ENCODE data around the gene OLFM1. TPM values are rescaled to one million over a fixed set of nuclear protein-coding genes. Genes with fewer than 3 reads are reported as not detected.

The OLFM1 gene
- polyA plus RNA-seq, 1 donor: 29.3 TPM

DNA sequence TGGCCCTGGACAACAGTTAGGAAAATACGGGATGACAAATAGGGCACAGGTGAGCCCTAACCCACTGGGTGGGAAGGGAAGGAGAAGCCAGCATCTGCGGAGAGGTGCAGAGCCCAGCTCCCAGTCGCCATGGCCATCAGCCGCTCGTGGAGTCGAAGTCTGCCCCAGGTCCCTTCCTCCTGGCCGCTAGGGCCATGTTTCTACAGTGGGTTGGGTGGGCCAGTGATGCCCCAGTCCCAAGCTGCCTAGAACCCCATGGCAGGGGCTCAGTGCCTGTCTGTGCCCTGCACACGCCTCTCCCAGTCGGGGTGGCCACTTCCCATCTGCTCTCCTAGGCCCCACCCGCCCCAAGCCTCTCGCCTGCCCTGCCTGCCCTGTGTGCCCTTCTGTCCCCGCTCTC is 34.8 kb downstream of the OLFM1 start:
- Histone ChIP-seq H3K4me1 (ENCODE audit: control insufficient read depth, insufficient read depth, low read length) (no peaks in the 10 kb centered on the region), H3K27ac (ENCODE audit: low read length) (no peak overlapping the region), H3K4me3 (ENCODE audit: low read length) (no peak overlapping the region), H3K27me3 (ENCODE audit: control insufficient read depth, insufficient read depth, low read length) (no peaks in the 10 kb centered on the region), H3K9me3 (ENCODE audit: control insufficient read depth, low read depth, low read length) (no peaks in the 10 kb centered on the region), H3K36me3 (ENCODE audit: control insufficient read depth, insufficient read depth, low read length) (no peaks in the 10 kb centered on the region)
- WGBS (ENCODE audit: insufficient coverage, low lambda C conversion rate): no CpG with 5 or more reads among the region's 12 CpGs
- DNase-seq: no peak

DNA sequence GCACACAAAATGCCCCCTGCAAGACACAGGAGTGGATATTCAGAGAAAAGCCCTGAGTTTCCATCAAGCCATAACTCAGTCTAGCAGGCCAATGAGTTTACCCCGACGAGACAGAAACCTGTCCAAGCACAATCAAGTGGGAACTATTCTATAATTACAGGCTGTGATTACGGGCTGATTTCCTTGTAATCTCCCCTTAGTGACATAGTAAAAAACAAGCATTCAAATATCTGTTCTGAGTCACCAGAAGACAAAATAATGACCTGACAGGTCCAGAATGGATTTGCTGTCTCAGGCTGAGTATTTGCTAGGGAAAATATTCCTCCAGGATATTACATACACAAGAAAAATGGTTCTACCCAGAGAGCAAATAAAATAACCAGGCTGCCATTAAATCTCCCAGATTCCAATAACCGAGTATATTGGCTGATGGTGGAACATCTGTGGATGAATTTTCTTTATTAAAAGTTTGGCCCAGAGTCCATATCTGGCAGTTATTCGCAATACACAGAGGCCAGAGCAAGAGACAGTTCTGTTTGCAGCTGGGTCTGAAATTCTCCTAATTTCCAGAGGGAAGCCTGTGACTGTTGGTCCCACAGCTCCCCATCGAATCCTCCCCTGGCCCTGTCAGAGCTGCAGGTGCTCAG is 35.8 kb downstream of the OLFM1 start:
- H3K4me3 ChIP-seq (ENCODE audit: low read length): no peak overlapping the region
- WGBS (ENCODE audit: insufficient coverage, low lambda C conversion rate): no CpG with 5 or more reads among the region's 6 CpGs
- DNase-seq: no peak
- peaks cover 4% of the 10 kb centered on the region for H3K27me3 ChIP-seq (ENCODE audit: control insufficient read depth, insufficient read depth, low read length)
- H3K36me3 ChIP-seq (ENCODE audit: control insufficient read depth, insufficient read depth, low read length): no peaks in the 10 kb centered on the region
- no peak overlapping the region for H3K27ac ChIP-seq (ENCODE audit: low read length)
- H3K9me3 ChIP-seq (ENCODE audit: control insufficient read depth, low read depth, low read length): no peaks in the 10 kb centered on the region
- H3K4me1 ChIP-seq (ENCODE audit: control insufficient read depth, insufficient read depth, low read length): no peaks in the 10 kb centered on the region

DNA sequence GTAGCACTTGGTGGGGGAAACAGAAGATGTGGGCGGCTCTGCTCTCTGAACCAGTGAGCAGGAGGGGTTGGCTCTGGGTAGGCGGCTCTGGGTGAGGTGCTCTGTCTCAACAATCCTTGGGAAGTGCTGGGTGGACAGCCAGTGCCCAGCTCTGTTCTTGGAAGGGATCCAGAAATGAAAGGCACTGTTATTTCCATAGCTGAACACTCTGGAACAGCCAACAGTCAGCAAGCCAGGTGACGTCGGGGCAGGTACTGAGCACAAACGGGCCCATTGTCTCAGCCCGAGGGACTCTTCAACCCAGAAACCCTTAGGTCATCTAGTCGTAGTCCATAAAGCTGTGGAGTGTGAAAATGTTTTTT is 36.3 kb downstream of the OLFM1 start:
- Histone ChIP-seq H3K4me1 (ENCODE audit: control insufficient read depth, insufficient read depth, low read length) (no peaks in the 10 kb centered on the region), H3K4me3 (ENCODE audit: low read length) (no peak overlapping the region), H3K9me3 (ENCODE audit: control insufficient read depth, low read depth, low read length) (no peaks in the 10 kb centered on the region), H3K27ac (ENCODE audit: low read length) (no peak overlapping the region), H3K36me3 (ENCODE audit: control insufficient read depth, insufficient read depth, low read length) (no peaks in the 10 kb centered on the region), H3K27me3 (ENCODE audit: control insufficient read depth, insufficient read depth, low read length) (peaks cover 4% of the 10 kb centered on the region)
- WGBS (ENCODE audit: insufficient coverage, low lambda C conversion rate): 60% methylated on average over 1 of the region's 7 CpGs
- no peak for DNase-seq

DNA sequence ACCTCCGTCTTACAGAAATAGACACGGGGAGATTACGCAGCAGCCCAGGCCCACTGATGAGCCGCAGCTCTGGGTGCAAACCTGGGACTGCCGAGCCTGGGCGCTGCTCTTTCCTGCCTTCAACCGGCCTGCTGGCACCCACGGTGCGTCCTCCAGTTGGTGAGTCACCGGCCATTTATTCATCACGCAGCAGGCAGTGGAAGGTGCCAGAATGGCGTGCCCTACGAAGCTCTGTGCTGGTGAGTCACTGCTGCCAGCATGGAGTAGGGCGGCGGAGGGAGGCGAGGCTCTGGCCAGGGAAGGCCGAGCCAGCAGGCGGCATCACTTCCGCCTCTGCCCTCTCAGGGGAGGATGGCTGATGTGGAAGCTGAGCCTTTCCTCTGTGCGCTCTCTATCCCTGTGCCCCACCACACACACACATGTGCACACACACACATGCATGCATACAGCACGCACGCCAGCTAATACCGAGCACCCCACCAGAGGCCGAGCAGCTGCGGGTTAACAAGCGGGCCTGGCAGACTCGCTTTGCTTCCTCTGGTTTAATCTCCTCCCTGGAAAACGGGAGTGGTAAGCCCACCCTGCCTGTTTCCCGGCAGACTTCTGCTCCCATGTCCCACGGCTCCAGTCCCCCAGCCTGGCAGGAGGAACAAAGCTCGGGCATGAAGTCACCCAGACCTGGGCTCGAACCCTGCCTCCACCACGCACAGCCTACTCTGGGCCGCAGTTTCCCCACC is 39.2 kb downstream of the OLFM1 start:
- Histone ChIP-seq H3K36me3 (ENCODE audit: control insufficient read depth, insufficient read depth, low read length) (no peaks in the 10 kb centered on the region), H3K4me3 (ENCODE audit: low read length) (no peak overlapping the region), H3K27ac (ENCODE audit: low read length) (no peak overlapping the region), H3K27me3 (ENCODE audit: control insufficient read depth, insufficient read depth, low read length) (peaks cover 4% of the 10 kb centered on the region), H3K4me1 (ENCODE audit: control insufficient read depth, insufficient read depth, low read length) (no peaks in the 10 kb centered on the region), H3K9me3 (ENCODE audit: control insufficient read depth, low read depth, low read length) (no peaks in the 10 kb centered on the region)
- WGBS (ENCODE audit: insufficient coverage, low lambda C conversion rate): no CpG with 5 or more reads among the region's 34 CpGs
- no peak for DNase-seq

DNA sequence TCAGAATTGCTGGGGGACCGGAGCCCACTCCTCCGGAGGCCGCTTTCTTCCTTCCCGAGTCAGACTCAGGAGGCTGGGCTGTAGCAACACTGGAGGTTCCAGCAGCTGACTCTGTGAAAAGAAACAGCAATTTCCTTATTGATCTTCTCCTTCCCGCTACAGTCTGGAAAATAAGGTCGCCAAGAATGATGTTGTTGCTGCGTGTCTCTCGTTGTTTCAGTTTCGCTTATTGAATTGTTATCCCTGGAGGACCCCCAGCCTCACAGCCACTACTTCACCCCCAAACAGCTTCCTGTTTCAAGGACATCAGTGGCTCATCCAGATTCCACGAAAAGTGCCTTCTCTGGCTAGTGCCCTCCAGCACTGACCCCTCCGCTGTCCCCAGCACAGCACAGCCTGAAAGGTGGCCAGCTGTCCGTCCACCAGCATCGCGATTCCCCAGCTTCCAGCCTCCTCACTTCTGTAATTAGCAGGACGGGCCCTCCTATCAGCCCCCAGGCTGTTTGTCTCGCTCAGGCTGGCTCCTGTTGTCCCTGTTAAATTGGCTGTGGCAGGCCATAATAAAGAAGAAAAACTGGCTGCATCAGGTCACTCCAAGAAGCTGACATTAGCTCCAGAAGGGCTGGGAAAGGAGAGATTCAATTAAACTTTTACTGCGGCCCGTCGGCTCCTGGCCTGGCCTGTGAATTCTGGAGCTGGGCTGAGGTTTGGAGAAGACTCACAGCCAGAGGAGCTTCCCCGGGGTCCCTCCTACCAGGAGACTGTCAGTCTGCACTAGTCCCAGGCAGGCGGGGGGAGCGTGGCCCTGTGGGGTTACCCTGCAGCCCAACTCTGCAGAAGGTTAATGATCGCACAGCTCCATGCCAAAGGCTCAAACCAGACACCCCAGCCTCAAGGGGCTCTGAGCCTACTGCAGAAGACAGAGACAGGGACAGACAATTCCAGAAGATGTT is 40.5 kb downstream of the OLFM1 start:
- Histone ChIP-seq H3K27me3 (ENCODE audit: control insufficient read depth, insufficient read depth, low read length) (peaks cover 4% of the 10 kb centered on the region), H3K4me1 (ENCODE audit: control insufficient read depth, insufficient read depth, low read length) (no peaks in the 10 kb centered on the region), H3K4me3 (ENCODE audit: low read length) (no peak overlapping the region), H3K27ac (ENCODE audit: low read length) (no peak overlapping the region), H3K36me3 (ENCODE audit: control insufficient read depth, insufficient read depth, low read length) (no peaks in the 10 kb centered on the region), H3K9me3 (ENCODE audit: control insufficient read depth, low read depth, low read length) (no peaks in the 10 kb centered on the region)
- no peak for DNase-seq
- no CpG with 5 or more reads among the region's 23 CpGs for WGBS (ENCODE audit: insufficient coverage, low lambda C conversion rate)

DNA sequence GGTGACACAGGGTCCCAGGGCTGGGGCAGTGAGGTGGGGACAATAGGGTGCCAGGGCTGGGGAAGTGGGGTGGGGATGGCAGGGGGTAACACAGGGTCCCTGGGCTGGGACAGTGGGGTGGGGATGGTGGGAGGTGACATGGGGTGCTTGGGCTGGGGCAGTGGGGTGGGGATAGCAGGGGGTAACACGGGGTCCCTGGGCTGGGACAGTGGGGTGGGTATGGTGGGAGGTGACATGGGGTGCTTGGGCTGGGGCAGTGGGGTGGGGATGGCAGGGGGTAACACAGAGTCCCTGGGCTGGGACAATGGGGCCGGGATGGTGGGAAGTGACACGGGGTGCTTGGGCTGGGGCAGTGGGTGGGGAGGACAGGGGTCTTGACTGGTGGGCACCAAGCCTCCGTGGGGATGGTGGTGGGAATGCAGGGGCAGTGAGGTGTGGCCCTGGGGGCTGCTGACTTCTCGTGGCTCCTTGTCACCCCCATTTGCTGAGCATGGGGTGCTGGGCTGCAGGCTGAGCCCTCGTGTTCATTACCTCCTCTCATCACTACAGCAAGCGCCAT is 41.7 kb downstream of the OLFM1 start:
- Histone ChIP-seq H3K4me1 (ENCODE audit: control insufficient read depth, insufficient read depth, low read length) (no peaks in the 10 kb centered on the region), H3K4me3 (ENCODE audit: low read length) (no peak overlapping the region), H3K9me3 (ENCODE audit: control insufficient read depth, low read depth, low read length) (no peaks in the 10 kb centered on the region), H3K27me3 (ENCODE audit: control insufficient read depth, insufficient read depth, low read length) (peaks cover 8% of the 10 kb centered on the region), H3K27ac (ENCODE audit: low read length) (no peak overlapping the region), H3K36me3 (ENCODE audit: control insufficient read depth, insufficient read depth, low read length) (no peaks in the 10 kb centered on the region)
- no CpG with 5 or more reads among the region's 7 CpGs for WGBS (ENCODE audit: insufficient coverage, low lambda C conversion rate)
- no peak for DNase-seq

DNA sequence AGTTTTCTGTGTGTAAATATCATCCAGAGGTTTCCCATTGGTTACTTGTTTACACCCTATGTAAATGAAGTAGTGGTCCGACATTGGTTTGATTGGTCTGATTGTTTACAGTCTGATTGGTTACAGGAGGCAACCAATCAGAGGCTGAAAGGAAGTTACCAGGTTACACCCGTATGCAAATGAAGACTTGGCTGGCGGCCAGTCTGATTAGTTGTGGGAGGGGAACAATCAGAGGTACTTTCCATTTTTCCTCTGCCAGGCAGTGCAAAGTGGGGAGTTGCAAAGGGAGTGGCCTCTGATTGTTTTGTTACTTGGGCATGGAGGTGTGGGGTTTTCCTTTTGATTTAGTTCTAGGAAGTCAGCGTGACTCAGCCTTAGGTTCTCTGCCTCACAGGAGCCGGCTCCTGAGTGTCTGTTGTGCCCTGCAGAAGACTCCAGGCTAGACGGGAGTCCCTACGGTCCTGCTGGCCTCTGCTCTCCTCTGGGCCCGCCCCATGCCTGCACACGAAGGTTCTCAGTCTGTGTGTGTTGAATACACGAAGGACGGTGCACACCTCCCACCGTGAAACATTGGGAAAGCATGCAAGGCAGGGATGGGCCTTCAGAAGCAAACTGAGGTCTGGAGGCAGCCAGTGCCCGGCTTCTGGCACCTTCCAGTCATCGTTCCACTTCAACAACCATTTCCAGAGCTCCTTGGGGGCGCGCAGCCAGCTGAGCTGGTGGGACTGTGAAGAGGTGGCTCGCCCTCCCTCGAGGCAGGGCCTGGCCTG is 42.9 kb downstream of the OLFM1 start:
- WGBS (ENCODE audit: insufficient coverage, low lambda C conversion rate): no CpG with 5 or more reads among the region's 18 CpGs
- Histone ChIP-seq H3K9me3 (ENCODE audit: control insufficient read depth, low read depth, low read length) (no peaks in the 10 kb centered on the region), H3K36me3 (ENCODE audit: control insufficient read depth, insufficient read depth, low read length) (no peaks in the 10 kb centered on the region), H3K27ac (ENCODE audit: low read length) (no peak overlapping the region), H3K27me3 (ENCODE audit: control insufficient read depth, insufficient read depth, low read length) (peaks cover 13% of the 10 kb centered on the region), H3K4me1 (ENCODE audit: control insufficient read depth, insufficient read depth, low read length) (no peaks in the 10 kb centered on the region), H3K4me3 (ENCODE audit: low read length) (no peak overlapping the region)
- DNase-seq: no peak

DNA sequence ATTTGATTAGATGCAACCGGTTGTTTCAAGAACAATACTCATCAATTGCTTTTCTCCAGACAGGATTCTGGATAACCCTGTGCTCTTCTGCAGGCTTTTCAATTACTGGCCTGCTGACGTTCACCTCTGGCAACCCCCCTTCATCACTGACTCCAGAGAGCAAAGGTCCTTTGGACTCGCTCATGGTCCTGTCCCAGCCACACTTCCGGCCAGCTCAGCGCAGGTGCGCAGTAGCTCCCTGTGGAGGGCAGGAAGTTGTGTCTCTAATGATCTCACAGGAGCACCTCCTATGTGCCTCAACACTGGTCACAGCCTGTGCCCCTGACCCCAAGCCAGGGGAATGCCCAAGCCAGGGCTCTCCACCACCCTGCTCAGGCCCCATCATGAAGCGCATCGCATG is 44.0 kb downstream of the OLFM1 start:
- no peak for DNase-seq
- H3K4me3 ChIP-seq (ENCODE audit: low read length): no peak overlapping the region
- no peaks in the 10 kb centered on the region for H3K36me3 ChIP-seq (ENCODE audit: control insufficient read depth, insufficient read depth, low read length)
- peaks cover 13% of the 10 kb centered on the region for H3K27me3 ChIP-seq (ENCODE audit: control insufficient read depth, insufficient read depth, low read length)
- H3K9me3 ChIP-seq (ENCODE audit: control insufficient read depth, low read depth, low read length): no peaks in the 10 kb centered on the region
- no peak overlapping the region for H3K27ac ChIP-seq (ENCODE audit: low read length)
- H3K4me1 ChIP-seq (ENCODE audit: control insufficient read depth, insufficient read depth, low read length): no peaks in the 10 kb centered on the region
- WGBS (ENCODE audit: insufficient coverage, low lambda C conversion rate): no CpG with 5 or more reads among the region's 8 CpGs

DNA sequence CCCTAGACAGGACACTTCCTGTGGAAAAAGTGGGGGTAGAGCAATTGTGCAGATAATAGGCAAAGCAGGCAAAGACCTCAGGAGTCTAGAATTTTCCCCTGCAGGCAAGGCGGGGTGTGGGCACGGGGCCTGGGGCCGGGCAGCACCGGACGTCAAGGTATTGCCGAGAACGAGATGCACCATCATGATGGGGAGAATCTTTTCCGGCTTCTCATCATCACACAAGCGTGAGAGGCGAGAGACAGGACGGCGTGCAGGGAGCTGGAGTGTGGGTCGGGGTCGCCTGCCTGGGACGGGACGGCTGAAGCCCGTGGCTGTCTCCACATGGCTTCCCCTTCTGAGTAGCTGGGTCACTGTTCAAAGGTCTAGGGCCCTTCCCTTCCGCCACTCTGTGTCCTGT is 44.5 kb downstream of the OLFM1 start:
- H3K4me1 ChIP-seq (ENCODE audit: control insufficient read depth, insufficient read depth, low read length): no peaks in the 10 kb centered on the region
- no peak overlapping the region for H3K4me3 ChIP-seq (ENCODE audit: low read length)
- no peak for DNase-seq
- H3K9me3 ChIP-seq (ENCODE audit: control insufficient read depth, low read depth, low read length): no peaks in the 10 kb centered on the region
- 100% methylated on average over 2 of the region's 18 CpGs for WGBS (ENCODE audit: insufficient coverage, low lambda C conversion rate)
- H3K27me3 ChIP-seq (ENCODE audit: control insufficient read depth, insufficient read depth, low read length): peaks cover 13% of the 10 kb centered on the region
- H3K36me3 ChIP-seq (ENCODE audit: control insufficient read depth, insufficient read depth, low read length): no peaks in the 10 kb centered on the region
- H3K27ac ChIP-seq (ENCODE audit: low read length): no peak overlapping the region

All from large intestine (tissue), 3 donors.